Measurements from ENCODE around the gene SNAP47.

DNA sequence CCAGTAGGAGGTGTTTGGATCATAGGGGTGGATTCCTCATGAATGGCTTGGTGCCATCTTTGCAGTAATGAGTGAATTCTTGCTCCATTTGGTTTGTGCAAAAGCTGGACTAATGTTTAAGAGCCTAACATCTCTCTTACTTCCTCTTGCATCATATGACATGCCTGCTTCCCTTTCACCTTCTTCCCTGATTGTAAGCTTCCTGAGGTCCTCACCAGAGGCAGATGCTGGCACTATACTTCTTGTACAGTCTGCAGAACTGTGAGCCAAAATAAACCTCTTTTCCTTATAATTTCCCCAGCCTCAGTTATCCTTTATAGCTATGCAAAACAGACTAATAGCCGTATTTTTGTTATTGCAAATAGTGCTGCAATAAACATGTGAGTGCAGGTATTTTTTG lies 88.3 kb downstream of the SNAP47 start:
- TF ChIP-seq, protein P1, sequence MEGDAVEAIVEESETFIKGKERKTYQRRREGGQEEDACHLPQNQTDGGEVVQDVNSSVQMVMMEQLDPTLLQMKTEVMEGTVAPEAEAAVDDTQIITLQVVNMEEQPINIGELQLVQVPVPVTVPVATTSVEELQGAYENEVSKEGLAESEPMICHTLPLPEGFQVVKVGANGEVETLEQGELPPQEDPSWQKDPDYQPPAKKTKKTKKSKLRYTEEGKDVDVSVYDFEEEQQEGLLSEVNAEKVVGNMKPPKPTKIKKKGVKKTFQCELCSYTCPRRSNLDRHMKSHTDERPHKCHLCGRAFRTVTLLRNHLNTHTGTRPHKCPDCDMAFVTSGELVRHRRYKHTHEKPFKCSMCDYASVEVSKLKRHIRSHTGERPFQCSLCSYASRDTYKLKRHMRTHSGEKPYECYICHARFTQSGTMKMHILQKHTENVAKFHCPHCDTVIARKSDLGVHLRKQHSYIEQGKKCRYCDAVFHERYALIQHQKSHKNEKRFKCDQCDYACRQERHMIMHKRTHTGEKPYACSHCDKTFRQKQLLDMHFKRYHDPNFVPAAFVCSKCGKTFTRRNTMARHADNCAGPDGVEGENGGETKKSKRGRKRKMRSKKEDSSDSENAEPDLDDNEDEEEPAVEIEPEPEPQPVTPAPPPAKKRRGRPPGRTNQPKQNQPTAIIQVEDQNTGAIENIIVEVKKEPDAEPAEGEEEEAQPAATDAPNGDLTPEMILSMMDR (IDR thresholded peaks at IDR 0.05): no peak
- TF ChIP-seq POLR2AphosphoS5 (IDR thresholded peaks at IDR 0.05) (no peak), POLR2A (IDR thresholded peaks at IDR 0.05) (no peak)

Measured in prostate gland (tissue), 2 donors.